Smooth muscle cell (in vitro differentiated cells): ENCODE data around the gene ARHGEF38. TPM values are rescaled to one million over a fixed set of nuclear protein-coding genes. Genes with fewer than 3 reads are reported as not detected.

Source experiments
- DNase-seq: peaks from one replicate; lab custom pipeline; 2025; ENCODE audit not compliant: unreplicated experiment; lab: John Stamatoyannopoulos, UW
- H2AFZ ChIP-seq: fragments of 200-600 bp; sonication (generic); 2 replicates; pipeline ENCODE4 v1.6.0; 2016; ENCODE audit warnings: antibody characterized with exemption, low read depth, mild to moderate bottlenecking
- H3F3A ChIP-seq: fragments of 200-600 bp; sonication (generic); 2 replicates; pipeline ENCODE4 v1.6.0; 2017; ENCODE audit warnings: antibody characterized with exemption, low read depth
- H3K27ac ChIP-seq: fragments of 200-600 bp; sonication (generic); 2 replicates; pipeline ENCODE4 v1.5.1; 2016; ENCODE audit warnings: low read depth, mild to moderate bottlenecking
- H3K27me3 ChIP-seq: fragments of 200-600 bp; sonication (generic); 2 replicates; pipeline ENCODE4 v1.6.1; 2016; ENCODE audit warnings: low read depth, mild to moderate bottlenecking
- H3K36me3 ChIP-seq: fragments of 200-600 bp; sonication (generic); 2 replicates; pipeline ENCODE4 v1.5.1; 2016; ENCODE audit warnings: low read depth
- H3K4me1 ChIP-seq: fragments of 200-600 bp; sonication (generic); 2 replicates; pipeline ENCODE4 v1.5.1; 2016; ENCODE audit warnings: low read depth
- H3K4me2 ChIP-seq: fragments of 200-600 bp; sonication (generic); 2 replicates; pipeline ENCODE4 v1.6.0; 2016; ENCODE audit warnings: mild to moderate bottlenecking
- H3K4me3 ChIP-seq: fragments of 200-600 bp; sonication (generic); 2 replicates; pipeline ENCODE4 v1.5.1; 2016; ENCODE audit warnings: mild to moderate bottlenecking
- H3K79me2 ChIP-seq: fragments of 200-600 bp; sonication (generic); 2 replicates; pipeline ENCODE4 v1.6.0; 2016; ENCODE audit warnings: low read depth, mild to moderate bottlenecking
- H3K9ac ChIP-seq: fragments of 200-600 bp; sonication (generic); 2 replicates; pipeline ENCODE4 v1.6.0; 2016; ENCODE audit warnings: low read depth
- H3K9me3 ChIP-seq: fragments of 200-600 bp; sonication (generic); replicated peaks from 2 replicates; pipeline ENCODE4 v1.5.1; 2016; ENCODE audit warnings: low read depth
- H4K20me1 ChIP-seq: fragments of 200-600 bp; sonication (generic); 2 replicates; pipeline ENCODE4 v1.6.0; 2016; ENCODE audit warnings: low read depth
- CTCF ChIP-seq: fragments of 200-600 bp; sonication (generic); IDR thresholded peaks from 2 replicates; pipeline ENCODE4 v1.5.1; 2017; ENCODE audit warnings: borderline replicate concordance, mild to moderate bottlenecking, antibody characterized with exemption; ENCODE audit not compliant: insufficient read depth, poor library complexity, severe bottlenecking
- WGBS: methylation state at CpG from one replicate; pipeline ENCODE4 v1.1.7; 2016; ENCODE audit warnings: low lambda C conversion rate; 5-methylcytosine and 5-hydroxymethylcytosine counted together
- polyA plus RNA-seq: library from polyadenylated mRNA; unstranded; fragments of >200 nt; fragmentation: Nextera tagmentation; extraction: Ambion mirVana; gene quantifications from 2 replicates; pipeline ENCODE4 v1.2.1, GENCODE V29; 2016
- total RNA-seq: library from RNA; depleted of rRNA; stranded (reverse); fragments of >200 nt; gene quantifications from 2 replicates; pipeline ENCODE4 v1.2.3, GENCODE V29; 2014

ARHGEF38 gene
- total and polyA plus RNA-seq, 2 experiments from 2014 or later, result 0.24 TPM; not detected in 1

DNA sequence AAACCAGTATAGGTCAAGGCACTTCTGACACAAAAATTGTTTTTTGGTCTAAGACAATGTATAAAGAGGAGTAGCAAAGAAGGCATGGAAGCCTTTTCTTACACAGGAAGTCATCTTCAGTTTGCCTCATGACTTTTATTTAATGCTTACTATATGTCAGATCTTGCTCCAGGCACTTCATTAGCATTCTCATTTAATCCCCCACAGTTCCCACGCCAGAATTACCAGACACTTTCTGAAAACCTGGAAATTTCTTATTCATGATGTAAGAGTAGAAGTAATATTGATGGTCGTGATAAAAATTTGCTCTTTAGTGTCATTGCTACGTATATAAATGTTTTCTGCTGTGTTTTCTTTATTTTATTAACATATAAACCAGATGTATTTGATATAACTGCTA, 39.2 kb downstream of the ARHGEF38 start:
- H3K27ac ChIP-seq, result no peak overlapping the region

DNA sequence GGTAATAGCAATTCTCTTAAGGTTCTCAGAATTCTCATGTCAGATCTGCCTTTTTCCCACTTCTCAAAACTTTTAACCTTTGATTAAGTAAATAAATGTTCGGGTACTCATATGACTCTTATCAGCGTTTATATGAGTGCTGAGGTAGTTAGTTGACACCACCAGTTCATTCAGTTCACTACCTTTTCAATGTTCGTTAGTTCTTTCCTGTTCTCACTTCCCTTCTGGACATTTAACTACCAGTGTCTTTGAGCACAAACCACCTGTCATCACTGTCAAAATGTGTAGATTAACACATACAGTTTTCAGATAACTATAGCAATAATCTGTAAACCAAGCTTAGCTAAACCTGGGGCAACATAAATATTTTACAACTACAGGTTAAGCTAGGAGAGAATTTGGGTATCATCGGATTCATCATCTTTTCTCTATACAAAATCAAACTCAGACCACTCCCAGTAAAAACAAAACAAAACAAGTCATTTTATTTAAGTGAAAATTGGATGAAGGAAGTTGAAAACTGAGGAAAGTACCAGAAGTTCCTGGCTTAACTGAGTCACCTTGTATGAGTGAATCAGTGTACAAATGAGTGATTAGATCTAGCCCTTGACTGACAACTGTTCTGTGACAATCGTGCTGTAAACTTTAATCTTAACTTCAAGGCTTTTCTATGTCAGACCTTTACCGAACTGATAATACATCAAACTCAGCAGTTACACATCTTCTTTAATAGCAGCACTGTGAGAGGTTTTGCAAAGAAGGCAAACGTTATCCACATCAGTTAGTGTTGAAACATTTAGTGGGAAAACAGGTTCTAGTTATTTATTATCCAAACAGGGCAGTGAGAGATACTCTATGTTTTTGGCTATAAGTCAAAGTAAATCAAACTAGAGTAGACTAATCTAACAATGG, 41.9 kb downstream of the ARHGEF38 start:
- peaks cover 8% of the 10 kb centered on the region for H3K4me1 ChIP-seq
- DNase-seq, result no peak
- peaks cover 15% of the 10 kb centered on the region for H3K27me3 ChIP-seq
- no peak overlapping the region for H2AFZ ChIP-seq
- no peaks in the 10 kb centered on the region for H3F3A ChIP-seq
- no peaks in the 10 kb centered on the region for H3K36me3 ChIP-seq
- H3K4me2 ChIP-seq, result no peak overlapping the region
- no peak for TF ChIP-seq CTCF
- no peaks in the 10 kb centered on the region for H4K20me1 ChIP-seq
- H3K4me3 ChIP-seq, result no peak overlapping the region
- no peaks in the 10 kb centered on the region for H3K9me3 ChIP-seq
- no peak overlapping the region for H3K27ac ChIP-seq
- H3K79me2 ChIP-seq, result no peaks in the 10 kb centered on the region
- H3K9ac ChIP-seq, result no peak overlapping the region
- 72% methylated on average over 7 of the region's 7 CpGs for WGBS

More for the DNA sequence above, 39.2 kb downstream of the ARHGEF38 start:
- no peaks in the 10 kb centered on the region for H3K79me2 ChIP-seq
- DNase-seq, result no peak
- H2AFZ ChIP-seq, result no peak overlapping the region
- 83% methylated on average over 3 of the region's 3 CpGs for WGBS
- no peaks in the 10 kb centered on the region for H3K36me3 ChIP-seq
- peaks cover 31% of the 10 kb centered on the region for H3K27me3 ChIP-seq
- no peak overlapping the region for H3K4me2 ChIP-seq
- TF ChIP-seq CTCF, result no peak
- H4K20me1 ChIP-seq, result no peaks in the 10 kb centered on the region
- no peaks in the 10 kb centered on the region for H3K4me1 ChIP-seq
- H3K4me3 ChIP-seq, result no peak overlapping the region
- no peaks in the 10 kb centered on the region for H3F3A ChIP-seq
- H3K9ac ChIP-seq, result no peak overlapping the region
- no peaks in the 10 kb centered on the region for H3K9me3 ChIP-seq

- H4K20me1 ChIP-seq, result no peaks in the 10 kb centered on the region
- no peak for TF ChIP-seq CTCF
- no peak overlapping the region for H3K4me3 ChIP-seq
- no peaks in the 10 kb centered on the region for H3F3A ChIP-seq
- H3K4me1 ChIP-seq, result peaks cover 15% of the 10 kb centered on the region
- DNase-seq, result no peak
- H3K36me3 ChIP-seq, result no peaks in the 10 kb centered on the region
- no peak overlapping the region for H2AFZ ChIP-seq
- WGBS, result 68% methylated on average over 6 of the region's 6 CpGs
- no peak overlapping the region for H3K27ac ChIP-seq
- peaks cover 21% of the 10 kb centered on the region for H3K27me3 ChIP-seq
- no peak overlapping the region for H3K4me2 ChIP-seq
- no peak overlapping the region for H3K9ac ChIP-seq
- H3K79me2 ChIP-seq, result no peaks in the 10 kb centered on the region
- H3K9me3 ChIP-seq, result no peaks in the 10 kb centered on the region
These were observed 44.3 kb downstream of the ARHGEF38 start for GRCh38 chr4:105596684-105597083.
